GM12872 (cell line): Measurements from ENCODE around the gene HOXD11.

ENCODE experiments used
- CTCF ChIP-seq: IDR thresholded peaks from 3 replicates; pipeline ENCODE4 v1.5.1; 2011; ENCODE audit warnings: low read depth, mild to moderate bottlenecking, low read length, moderate library complexity; ENCODE audit not compliant: insufficient read depth

The HOXD11 gene

GRCh38 chr2:176098366-176099158 is 8.5 kb upstream of the HOXD11 start:
- no peak for TF ChIP-seq CTCF

- TF ChIP-seq CTCF, result no peak
These were observed 7.8 kb upstream of the HOXD11 start for GRCh38 chr2:176099159-176099727.

GRCh38 chr2:176099728-176100546 is 7.1 kb upstream of the HOXD11 start, which contains the start of gene HOXD12:
Gene HOXD12, plus strand, starts transcription at chr2:176099795. Its CDS starts 7 bp downstream, at chr2:176099802.
- no peak for TF ChIP-seq CTCF

GRCh38 chr2:176100547-176101140 is 6.4 kb upstream of the HOXD11 start:
- no peak for TF ChIP-seq CTCF

GRCh38 chr2:176101216-176101830 is 5.8 kb upstream of the HOXD11 start:
- no peak for TF ChIP-seq CTCF

- no peak for TF ChIP-seq CTCF
These were observed 5.2 kb upstream of the HOXD11 start for GRCh38 chr2:176101842-176102241.
